GM19351 (cell line): ENCODE measurements around the gene ARSB.
"Not testable (repeated sequence)": the region's sequence is repeated elsewhere in the genome, so short reads cannot be mapped to it uniquely, and the experiment has no call there.

Source experiments
- ATAC-seq: cut with Tn5 transposase; IDR thresholded peaks from one replicate; pipeline ENCODE4 v1.9.1; 2021; ENCODE audit warnings: mild to moderate bottlenecking, moderate library complexity; ENCODE audit not compliant: unreplicated experiment

Gene ARSB

GRCh38 chr5:78785454-78785853 lies 199.7 kb downstream of the ARSB start:
- no peak for ATAC-seq

GRCh38 chr5:78783434-78784130 lies 201.5 kb downstream of the ARSB start:
- no peak for ATAC-seq

- no peak for ATAC-seq
Observed at GRCh38 chr5:78782728-78783127, 202.4 kb downstream of the ARSB start.

- no peak for ATAC-seq
Observed at GRCh38 chr5:78781611-78782286, 203.4 kb downstream of the ARSB start.

GRCh38 chr5:78779771-78780616 lies 205.1 kb downstream of the ARSB start:
- ATAC-seq = no peak

- ATAC-seq = no peak
Observed at GRCh38 chr5:78779262-78779661, 205.8 kb downstream of the ARSB start.

- ATAC-seq = no peak
Observed at GRCh38 chr5:78778538-78778937, 206.6 kb downstream of the ARSB start.

- no peak for ATAC-seq
Observed at GRCh38 chr5:78777901-78778300, 207.2 kb downstream of the ARSB start.

- ATAC-seq = no peak
Observed at GRCh38 chr5:78776637-78777036, 208.5 kb downstream of the ARSB start.

GRCh38 chr5:78773655-78774054 lies 211.5 kb downstream of the ARSB start:
- no peak for ATAC-seq

- ATAC-seq = no peak
Observed at GRCh38 chr5:78771260-78772205, 213.6 kb downstream of the ARSB start.

GRCh38 chr5:78768781-78769380 lies 216.2 kb downstream of the ARSB start:
- ATAC-seq = no peak

GRCh38 chr5:78766412-78766762 lies 218.7 kb downstream of the ARSB start:
- no peak for ATAC-seq

- no peak for ATAC-seq
Observed at GRCh38 chr5:78765756-78766411, 219.2 kb downstream of the ARSB start.

- no peak for ATAC-seq
Observed at GRCh38 chr5:78765116-78765515, 220.0 kb downstream of the ARSB start.

GRCh38 chr5:78763659-78764189 lies 221.4 kb downstream of the ARSB start:
- ATAC-seq = no peak

GRCh38 chr5:78762743-78763142 lies 222.4 kb downstream of the ARSB start:
- not testable (repeated sequence) for ATAC-seq

GRCh38 chr5:78761840-78762239 lies 223.3 kb downstream of the ARSB start:
- ATAC-seq = no peak

GRCh38 chr5:78760770-78761169 lies 224.3 kb downstream of the ARSB start:
- no peak for ATAC-seq
